NCI-H2196 treated with DMSO at 0.1 percent for 48 hours (cell line): ENCODE measurements around the gene SNX30.

Experiments
- DNase-seq: peaks from one replicate; lab custom pipeline; 2025; ENCODE audit not compliant: unreplicated experiment; lab: John Stamatoyannopoulos, UW

SNX30 gene

DNA sequence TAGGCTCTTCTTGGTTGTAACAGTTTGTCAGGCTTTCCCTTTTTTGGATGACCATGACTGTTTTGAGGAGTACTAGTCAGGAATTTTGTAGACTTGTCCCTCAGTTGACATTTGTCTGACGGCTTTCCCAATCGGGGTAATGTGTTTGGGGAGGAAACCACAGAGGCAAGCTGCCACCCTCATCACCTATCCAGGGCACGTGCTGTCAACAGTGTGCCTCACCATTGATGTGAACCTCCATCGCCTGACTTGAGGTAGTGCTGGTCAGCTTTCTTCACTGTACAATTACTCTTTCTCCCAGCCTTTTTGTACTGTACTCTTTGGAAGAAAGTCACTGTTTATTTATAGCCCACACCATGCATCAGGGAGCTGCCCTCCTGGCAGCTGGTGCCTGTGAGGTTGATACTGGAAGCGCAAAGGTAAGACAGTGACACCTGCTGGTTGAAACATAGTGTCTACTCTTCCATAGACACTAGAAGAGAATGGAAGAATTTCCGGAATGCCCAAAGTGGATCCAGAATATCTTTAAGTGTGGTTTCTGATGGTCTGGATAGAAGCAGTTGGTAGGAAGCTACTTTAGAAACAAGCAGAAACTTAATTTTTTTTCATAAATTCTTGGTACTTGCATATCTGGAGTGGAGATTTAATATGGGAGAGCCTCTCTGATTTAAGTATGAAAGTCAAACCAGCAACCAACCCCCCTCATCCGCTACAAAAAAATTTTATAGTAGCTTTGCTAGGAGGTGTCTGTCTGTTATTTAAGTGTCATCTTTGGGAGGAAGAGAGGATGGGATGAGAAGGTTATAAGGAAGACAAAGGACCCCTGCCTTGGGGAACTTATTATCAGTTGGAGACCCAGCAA lies 69.3 kb downstream of the SNX30 start:
- peak; percentile 22 for DNase-seq

- no peak for DNase-seq
These were observed 70.3 kb downstream of the SNX30 start for GRCh38 chr9:112820881-112821280.

DNA sequence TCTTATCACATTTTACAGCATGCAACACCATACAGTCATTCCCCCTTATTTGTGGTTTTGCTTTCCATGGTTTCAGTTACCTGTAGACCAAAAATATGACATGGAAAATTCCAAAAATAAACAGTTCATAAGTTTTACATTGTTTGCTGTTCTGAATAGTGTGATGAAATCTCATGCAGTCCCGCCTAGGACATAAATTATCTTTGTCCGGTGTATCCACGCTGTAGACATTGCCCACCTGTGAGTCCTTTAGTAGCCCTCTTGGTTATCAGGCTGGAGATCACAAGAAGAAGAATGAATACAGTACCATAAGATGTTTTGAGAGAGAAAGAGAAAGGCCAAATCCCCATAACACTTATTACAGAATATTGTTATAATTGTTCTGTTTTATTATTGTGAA lies 72.1 kb downstream of the SNX30 start:
- no peak for DNase-seq

- DNase-seq = no peak
These were observed 72.7 kb downstream of the SNX30 start for GRCh38 chr9:112823257-112823656.

- DNase-seq = peak; percentile 66
These were observed 80.8 kb downstream of the SNX30 start for GRCh38 chr9:112831281-112831851.

- no peak for DNase-seq
These were observed 81.4 kb downstream of the SNX30 start for GRCh38 chr9:112831969-112832368.

- no peak for DNase-seq
These were observed 82.5 kb downstream of the SNX30 start for GRCh38 chr9:112833081-112833480.

- no peak for DNase-seq
These were observed 85.8 kb downstream of the SNX30 start for GRCh38 chr9:112836394-112836793.

DNA sequence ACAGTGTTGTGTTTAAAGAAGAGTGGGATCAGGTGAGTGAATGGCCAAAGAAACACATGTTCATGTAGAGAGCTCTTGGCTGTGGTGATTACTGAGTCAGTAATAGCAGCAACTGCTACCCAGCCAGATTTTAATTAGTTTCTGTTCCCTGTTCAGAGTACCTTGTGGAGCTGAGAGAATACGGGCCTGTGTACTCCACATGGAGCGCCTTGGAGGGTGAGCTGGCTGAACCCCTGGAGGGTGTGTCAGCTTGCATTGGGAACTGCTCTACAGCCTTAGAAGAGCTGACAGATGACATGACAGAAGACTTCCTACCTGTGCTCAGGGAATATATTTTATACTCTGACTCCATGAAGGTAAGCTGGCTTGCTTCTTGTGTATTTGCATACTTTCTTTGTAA lies 87.8 kb downstream of the SNX30 start:
- DNase-seq = no peak

DNA sequence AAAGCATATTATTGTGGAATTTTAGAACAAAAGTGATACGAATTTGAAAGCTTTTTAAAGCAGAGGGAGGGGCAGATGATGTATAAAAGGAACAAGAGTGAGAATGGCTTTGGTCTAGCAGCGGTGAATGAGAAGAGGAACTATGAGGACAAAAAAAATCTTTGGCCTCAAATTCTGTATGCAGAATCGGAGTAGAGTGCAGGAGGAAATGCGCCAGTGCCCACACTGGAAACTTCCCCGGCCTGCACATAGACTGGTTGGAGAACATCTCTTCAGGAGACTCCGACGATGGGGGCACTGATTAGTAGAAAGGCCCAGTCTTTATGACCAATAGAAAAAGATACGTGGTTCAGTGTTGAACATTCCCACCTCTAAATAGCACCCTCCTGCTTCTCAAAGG lies 88.8 kb downstream of the SNX30 start:
- DNase-seq = no peak

GRCh38 chr9:112841261-112841660 lies 90.7 kb downstream of the SNX30 start:
- DNase-seq = no peak

DNA sequence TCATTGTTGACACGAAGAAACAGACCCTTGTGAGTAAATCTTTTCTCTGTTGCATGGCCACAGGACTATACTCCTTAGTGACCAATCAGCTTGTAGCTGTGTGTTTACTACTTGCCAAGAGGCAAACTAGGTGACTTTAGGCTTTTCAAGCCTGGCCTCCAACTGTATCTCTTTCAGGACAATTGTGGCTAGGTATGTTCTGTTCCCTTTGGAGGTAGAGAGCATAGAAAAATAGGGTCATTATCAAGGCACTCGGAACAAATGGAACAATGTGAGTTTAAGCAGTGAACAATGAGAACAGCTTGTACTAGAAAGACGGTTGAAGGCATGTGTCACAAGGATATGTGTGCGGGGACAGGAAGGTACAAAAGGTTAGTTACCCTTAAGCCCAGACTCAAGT lies 92.0 kb downstream of the SNX30 start:
- DNase-seq = no peak

DNA sequence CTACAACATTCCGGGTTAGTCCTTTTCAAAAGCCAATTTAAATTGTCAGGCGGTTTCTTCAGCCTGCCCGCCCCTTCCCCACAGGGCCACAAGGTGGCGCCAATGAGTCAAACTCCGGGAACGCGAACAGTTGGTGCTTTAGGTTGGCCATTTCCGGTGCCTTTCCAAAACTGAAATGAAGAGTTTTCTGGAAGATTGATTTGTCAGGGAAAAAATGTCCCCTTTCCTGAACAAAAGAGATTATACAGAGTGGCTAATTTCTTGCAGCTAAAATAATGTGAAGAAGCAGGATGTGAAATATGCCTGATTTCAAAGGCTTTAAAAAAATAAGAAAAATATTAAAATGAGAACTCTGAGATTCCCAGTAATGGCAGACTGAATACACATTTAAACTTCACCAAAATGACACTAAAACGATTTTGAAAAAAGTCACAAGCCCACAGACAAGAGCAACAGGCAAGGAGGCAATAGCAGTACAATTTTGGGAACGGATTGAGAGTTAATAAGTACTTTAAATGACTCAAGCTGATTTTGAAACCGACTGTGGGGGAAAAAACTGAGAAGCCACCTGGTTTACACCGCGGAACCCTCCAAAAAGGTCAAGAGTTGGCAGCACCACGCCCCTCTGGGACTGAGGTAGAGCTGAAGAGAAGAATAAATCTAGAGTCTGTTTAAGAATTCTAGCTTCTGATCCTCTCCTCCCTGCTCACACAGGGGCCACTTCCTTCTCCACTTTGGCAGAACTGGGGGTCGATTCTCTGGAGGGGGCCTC lies 94.4 kb downstream of the SNX30 start:
- peak; percentile 7 for DNase-seq

DNA sequence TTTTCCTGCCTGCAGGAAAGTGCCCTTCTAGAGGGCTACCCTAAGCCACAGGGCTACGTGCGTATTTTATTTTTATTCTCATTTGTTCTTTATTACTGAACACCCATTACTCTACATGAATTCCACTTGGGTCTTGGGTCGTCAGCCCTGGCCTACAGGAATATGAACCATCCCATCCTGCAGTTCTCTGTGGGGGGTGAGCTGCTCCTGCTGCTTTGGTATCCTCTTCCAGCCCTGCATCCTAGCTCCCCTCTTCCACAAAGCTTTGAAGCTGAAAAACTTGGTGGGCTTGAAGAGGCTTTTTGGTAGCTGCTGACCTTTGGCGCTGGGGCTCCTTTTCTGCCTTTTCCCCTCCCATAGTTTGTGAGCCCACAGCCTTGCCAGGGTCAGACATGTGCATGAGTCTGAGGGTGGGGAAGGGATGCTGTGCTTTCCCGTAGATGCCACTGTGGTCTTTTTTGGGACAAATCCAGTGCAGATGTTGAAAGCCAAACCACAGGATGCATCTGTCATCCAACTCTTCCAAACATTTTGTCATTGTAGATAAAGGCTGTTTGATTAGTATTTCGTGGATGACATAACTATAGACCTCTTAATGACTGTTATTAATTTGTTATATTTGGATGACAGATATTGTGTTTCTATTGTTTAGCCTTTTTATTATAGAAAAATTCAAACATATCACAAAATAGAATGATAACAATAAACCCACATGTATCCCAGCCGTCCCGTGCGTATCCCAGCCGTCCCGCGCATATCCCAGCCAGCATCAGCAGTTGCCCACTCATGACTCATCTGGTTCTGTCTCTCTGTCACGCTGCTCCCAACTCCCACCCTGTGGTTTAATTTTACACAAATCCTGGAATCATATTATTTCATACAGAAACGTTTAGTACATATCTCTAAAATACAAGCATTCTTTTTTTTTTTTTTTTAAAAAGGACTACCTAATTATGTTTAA lies 96.2 kb downstream of the SNX30 start:
- DNase-seq = no peak

DNA sequence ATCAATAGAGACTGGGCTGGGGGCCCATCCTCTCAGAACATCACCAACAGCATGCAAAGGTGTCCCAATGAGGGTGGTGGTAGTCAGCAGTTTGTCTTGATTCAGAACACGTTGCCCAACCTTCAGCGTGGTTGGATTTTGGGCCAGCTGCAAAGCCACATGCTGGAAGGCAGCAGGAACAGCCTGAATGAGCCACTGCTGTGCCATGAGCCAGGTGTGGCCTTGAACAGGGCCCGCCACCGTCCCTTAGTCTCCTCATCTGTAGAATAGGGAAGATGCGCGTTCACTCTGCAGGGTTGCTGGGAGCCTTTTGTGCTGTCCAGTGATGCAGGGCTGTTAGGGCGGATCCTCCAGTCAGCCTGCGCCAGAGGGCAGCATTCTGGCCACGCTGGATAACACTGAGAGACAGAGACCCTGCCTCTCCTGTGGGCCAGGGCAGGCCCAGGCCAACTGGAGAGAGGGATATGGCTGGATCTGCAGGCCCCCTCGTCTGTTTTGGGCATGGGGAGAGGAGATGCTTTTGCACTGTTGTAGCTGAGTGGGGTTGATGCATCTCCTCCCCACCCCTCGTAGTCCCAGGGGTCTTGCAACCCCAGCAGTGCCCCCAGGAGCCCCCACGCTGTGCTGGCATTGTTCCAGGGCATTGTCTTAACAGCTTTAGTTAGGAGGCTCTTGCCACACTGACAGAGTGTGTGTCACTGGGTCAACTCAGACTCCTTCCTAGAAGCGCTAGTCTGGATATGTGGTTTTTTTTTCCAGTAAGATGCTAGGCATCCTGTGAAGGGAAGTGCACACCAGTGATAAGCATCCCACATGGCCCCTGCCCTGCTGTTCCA lies 98.0 kb downstream of the SNX30 start:
- no peak for DNase-seq

- no peak for DNase-seq
These were observed 98.9 kb downstream of the SNX30 start for GRCh38 chr9:112849363-112849922.

GRCh38 chr9:112850840-112851239 lies 100.3 kb downstream of the SNX30 start:
- no peak for DNase-seq

- peak; percentile 21 for DNase-seq
These were observed 102.4 kb downstream of the SNX30 start for GRCh38 chr9:112852741-112853504.
